CD1c-positive myeloid dendritic cell (primary cell): ENCODE measurements around the gene RUNX1.
A peak's percentile ranks its signal among the peaks of the same experiment; 100 is the strongest.

Source experiments
- DNase-seq: peaks from one replicate; pipeline ENCODE4 v3.0.0-alpha.2; 2016; ENCODE audit errors: extremely low spot score

RUNX1 gene

DNA sequence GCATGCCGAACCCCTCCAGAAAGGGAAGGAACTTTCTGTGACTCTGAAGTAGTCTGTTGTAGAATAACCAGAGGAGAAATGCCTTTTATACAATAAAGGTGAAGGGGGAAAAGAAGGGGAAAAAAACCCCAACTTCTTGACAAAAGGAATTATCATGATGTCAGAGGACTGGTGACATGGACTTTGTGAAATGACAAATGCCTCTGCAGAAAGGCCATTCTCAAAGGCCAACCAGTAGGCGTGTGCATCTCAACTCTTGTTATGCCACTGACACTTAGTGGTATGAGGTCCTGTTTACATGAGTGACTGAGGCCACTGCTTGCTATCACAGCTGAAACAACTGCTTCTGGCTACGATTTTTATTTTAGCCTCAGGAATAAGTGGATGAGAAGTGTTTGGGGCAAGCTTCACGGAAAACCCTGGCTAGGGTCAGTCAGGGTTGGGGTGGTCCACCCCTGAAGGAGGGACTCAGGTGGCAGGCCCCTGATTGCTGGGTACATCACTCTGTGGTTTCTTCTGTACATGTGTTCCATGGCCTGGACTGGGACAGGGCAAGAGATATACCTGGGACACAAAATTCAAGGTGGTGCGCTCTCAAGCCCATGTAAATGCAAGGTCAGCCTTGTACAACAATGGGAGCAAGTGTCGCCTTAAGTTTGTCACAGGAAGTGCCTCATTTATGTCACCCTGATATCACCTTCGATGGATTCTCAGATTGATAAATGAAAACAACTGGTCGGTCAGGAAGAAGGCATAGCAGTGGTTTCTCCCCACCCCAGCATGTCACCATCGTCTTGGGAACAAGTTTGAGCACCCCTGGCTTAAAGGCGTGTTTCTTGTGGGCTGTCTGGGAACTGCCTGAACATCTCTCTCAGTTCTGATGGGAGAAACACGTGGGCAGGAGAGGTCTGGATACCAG, 12.4 kb downstream of the RUNX1 start:
- DNase-seq: no peak

DNA sequence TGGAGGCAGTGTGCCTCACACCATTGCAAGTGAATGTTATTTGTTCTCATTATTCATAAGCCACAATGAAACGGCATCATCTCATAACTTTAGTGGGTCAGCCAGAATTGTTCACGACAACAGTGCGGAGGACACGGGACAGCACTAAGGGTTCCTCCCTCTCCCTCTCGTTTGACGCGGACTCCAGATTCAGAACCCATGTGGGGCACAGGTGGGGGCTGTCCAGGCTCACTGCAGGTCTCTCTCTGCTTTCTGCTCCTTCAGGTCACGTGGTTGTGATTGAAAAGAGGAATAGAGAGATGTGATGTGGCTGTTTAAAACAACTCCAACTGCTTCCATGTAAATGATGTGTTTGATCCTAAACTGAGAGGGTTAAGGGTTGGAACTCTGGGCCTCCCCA, 13.5 kb downstream of the RUNX1 start:
- DNase-seq: no peak

DNA sequence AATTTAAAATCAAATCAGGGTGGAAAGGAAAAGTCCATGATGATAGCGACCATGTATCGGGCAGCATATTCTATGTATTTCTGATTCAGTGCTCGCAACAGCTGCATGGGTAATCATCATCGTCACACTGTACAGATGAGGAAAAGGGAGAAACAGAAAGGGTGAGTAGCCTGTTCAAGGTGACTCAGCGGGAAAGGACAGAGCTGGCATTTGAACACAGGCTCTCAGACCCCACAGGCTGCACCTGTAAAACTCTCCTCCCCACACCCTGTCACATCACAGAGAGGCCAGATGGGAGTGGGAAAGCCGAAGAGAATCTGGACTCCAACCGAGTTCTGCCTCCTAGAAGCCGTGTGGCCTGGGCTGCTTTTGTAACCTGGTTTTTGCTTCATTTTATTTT, 14.0 kb downstream of the RUNX1 start:
- DNase-seq: no peak

DNA sequence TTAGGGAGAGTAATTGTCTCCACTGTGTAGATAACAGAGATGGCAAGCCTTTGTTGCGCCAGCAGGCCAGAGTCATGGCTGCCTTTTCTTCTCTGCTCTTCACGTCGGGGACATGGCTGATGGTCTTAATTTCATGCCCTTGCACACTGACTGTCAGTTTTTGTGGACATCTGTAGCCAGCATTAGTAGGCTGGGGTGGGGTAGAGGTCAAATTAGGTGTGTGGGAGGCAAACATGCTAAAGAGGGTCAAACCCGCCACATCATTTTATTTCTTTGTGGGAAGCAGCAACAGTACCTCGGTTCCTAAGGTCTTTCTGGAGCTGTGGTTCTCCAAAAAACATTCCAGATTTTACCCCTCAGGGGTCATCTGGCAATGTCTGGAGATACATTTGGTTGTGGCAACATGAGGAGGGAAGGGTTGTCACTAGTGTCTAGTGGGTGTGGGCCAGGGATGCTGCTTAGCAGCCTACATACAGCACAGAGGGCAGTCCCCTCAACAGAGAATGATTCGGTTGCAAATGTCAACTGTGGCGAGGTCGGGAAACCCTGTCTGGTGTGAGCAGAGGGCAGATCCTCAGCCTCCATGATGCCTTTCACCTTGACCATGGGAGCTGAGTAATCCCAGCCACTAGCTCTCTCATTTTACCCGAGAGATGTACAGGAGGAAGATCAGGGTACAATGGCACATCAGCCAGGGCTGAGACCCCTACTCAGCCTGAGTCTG, 14.7 kb downstream of the RUNX1 start:
- DNase-seq: no peak

DNA sequence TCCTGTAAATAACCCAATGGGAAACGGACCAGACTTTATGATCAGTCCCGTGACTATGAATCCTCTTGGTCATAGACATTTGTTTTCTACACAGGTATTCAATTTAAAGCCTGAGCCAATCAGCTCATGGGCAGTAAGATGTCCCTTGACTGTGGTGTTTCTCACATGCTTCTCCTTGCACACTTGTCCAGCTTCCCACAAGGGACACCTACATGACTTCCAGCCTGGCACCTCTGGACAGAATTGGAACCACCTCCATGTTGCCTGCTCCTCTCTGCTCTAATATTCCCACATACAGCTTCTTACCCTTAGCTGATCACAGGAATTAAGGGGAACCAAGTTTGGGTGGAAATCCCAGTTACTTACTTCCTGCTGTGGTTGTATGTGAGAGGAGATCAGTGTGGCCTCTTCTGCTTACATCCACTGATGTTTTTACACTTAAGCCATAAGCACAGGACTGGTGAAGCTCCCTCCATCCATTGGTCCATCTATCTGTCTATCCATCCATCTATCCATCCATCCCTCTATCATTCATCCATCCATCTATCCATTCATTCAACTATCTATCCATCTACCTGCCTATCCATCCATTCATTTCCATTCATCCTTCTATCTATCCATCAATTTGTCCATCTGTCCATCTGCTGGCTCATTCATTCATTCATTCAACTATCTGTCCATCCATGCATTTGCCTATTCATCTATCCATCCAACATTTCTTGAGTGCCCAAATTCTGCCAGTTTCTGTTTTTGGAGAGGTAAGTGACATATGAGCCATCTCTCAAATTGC, 16.4 kb downstream of the RUNX1 start:
- peak; percentile 27 for DNase-seq

DNA sequence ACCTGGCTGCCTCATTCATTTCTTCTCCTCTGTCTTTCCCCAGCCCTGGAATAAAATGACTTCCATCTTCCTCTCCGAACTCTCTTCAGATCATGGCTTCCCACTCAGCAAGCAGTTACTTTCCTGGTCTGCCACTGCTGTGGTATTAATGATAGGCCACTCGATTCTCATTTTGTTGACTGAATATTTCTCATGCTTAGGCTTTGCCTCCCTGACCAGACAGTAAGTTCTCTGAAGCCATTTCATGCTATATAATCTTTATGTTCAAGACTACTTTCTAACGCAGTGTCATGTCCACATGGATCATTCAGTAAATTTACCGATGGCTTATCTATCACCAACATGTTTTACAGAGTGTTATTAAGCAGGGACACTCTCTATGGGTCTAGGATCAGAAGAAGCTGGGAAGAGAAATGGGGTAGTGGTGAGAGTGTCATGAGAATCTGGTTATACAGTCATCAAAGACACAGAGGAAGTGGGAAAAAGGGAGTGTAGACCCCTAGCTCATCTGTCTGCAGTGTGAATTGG, 20.6 kb downstream of the RUNX1 start:
- DNase-seq: peak; percentile 28

DNA sequence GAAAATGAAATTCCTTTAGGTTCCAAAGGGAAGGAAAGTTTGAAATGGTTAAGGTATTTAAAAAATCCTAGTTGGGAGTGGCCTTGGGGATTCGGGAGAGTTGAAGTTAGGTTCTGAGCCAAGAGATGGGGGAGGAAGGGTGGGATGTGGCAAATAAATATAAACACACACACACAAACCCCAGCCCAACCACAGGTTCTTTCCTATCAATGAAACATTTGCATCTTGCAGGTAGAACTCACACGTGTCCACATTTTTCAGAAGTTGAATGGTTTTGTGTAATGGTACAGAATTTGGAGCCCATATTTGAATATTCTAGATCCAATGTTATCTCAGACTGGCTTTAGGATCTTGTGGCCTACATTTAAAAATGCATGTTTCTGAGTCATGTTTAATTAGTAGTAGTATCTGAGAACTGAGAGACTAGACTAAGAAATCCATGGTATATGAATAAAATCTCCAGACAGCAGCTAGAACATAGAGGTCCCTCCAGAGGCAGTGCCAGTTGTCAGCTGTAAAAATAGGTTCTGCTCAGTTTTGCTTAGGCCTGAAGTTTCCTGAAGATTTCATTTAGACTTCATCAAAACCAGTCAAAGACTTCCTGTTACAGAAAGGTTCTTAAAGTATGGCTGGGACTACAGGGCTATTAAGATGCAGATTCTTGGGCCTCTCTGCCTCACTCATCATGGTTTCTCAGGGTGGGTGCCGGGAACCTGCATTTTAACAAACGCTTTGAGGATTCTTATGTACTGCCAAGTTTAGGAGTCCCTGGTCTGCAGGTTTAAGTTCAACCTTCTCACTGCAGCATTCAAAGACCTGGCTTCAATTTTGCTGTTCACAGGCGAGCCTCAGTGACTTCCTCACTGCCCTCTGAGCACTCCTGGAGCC, 21.3 kb downstream of the RUNX1 start:
- DNase-seq: peak; percentile 4

DNA sequence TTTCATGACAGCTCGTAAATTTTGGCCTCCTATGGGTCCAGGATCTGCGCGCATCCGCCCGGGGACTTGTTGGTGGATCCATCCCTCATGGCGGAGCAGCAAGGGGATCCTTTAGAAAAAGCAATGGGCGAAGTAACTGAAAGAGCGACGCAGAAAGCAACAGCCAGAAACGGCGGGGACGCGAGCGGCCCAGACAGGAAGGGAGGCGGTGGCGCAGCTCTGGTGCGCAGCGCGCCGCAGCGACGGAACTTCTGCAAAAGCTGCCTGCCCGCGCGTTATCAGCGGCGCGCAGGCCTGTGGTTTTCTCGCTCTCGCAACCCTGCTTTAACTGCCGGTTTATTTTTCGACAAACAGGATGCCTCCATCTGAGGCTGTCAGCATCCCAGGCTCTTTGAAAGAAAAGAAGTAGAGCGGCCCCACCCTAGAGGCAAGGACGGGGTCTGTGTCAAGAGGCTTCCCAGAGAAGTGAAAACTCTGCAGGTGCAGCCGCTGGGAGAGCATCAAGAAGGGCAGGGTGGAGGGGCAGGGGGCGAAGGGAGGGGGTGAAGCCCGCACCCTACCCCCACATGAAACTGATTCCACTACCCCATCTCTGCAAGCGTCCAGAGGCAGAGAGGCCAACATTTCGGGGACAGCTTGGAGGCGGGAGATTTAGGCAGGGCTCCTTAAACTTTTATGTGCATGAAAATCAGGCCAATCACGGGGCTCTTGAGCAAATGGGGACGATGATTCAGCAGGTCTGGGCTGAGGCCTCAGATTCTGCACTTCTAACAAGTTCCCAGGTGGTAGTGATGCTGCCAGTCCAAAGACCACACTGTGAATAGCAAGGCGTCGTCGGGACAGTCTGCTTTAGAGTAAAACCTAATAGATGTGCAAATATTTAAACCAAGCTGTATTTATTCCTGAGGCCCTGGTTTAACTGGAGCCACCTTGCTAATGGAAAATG, 22.2 kb downstream of the RUNX1 start:
- DNase-seq: peak; percentile 90

DNA sequence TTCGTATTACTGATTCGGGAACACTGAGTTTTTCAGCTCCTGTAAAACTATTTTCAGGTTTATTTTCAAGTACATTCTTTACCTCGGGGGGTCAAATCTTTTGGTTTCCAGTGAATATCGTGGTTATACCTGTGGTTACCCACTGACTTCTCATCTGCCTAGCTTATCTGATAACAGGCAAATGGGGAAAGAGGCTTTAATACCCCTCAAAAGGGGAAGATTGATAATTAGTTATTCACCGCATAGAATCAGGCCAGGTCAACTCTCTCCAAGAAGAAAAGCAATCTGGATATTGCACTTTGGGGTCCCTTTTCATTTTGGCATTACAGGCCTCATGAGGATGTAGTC, 23.0 kb downstream of the RUNX1 start:
- peak; percentile 13 for DNase-seq

DNA sequence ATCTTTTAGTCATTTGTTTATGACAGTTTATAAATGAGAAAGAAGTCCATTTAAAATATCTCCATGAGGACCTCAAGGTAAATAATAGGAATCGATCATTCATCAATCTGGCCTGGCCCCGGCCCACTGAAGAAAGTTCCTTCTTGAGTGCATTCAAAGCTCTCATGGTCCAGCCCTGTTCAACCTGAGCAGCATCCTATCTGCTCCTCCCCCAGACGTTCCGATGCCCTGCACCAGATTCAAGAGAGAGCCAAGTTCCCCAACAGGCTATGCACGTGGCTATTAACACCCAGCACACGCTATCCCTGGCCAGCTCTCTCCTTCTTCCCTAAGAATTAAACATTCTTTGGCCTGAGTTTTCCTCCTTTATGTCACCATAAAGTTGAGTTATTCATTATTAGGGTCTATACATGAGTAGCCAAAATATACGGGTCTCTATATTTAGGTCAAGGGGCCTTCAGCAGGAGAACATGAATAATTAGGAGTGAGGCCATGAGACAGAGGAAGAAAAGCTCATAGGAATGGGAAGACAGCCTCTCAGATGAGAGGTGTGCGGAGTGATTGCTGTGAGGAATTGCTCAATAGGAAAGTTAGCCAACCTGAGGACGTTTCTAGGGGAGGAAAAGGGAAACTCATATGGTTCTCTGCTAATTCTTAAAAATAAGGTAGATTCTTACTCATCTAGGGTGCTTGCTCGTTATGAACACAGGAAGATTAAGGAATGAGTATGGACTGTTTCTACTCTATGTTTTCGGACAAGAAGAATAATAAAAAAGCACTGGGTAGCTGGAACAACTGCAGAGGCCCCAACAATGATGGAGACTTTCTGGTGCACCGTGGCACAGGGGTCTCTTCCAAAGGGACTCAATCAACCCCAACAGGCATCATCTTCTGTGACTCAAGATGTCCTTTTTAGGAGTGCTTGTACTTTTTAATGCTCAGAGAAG, 23.6 kb downstream of the RUNX1 start:
- DNase-seq: peak; percentile 59

DNA sequence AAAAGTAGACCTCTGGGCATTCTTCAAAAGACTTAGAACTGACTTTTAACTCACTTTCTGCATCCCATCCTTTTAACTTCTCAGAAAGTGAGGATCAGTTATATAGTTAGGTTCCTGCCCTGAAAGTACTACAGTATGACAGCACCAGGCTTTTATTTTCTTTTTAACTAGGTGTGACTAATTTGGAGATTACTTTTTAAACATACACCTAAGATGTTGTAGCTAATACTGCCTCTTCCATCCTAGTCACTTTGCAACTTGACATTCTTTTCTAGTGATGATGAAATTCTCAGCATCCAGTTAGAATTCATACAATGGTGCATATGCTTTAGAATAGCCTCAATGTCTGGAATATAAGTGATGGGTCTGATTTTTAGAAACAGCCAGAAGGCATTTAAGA, 24.6 kb downstream of the RUNX1 start:
- no peak for DNase-seq

DNA sequence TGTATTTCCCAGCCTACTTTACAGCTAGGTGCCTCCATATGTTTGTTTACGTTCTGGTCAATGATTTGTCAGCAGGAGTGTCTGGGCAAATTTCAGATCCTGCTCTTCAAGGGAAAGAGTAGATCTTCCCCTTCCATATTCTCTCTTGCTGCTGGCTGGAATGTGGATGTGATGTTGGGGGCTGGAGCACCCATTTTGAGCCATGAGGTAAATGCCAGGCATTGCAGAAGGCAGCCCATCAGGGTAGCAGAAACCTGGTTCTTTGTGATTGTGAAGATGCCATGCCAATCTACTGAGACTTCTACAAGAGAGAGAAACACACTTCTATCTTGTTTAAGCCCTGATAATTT, 25.1 kb downstream of the RUNX1 start:
- DNase-seq: no peak

DNA sequence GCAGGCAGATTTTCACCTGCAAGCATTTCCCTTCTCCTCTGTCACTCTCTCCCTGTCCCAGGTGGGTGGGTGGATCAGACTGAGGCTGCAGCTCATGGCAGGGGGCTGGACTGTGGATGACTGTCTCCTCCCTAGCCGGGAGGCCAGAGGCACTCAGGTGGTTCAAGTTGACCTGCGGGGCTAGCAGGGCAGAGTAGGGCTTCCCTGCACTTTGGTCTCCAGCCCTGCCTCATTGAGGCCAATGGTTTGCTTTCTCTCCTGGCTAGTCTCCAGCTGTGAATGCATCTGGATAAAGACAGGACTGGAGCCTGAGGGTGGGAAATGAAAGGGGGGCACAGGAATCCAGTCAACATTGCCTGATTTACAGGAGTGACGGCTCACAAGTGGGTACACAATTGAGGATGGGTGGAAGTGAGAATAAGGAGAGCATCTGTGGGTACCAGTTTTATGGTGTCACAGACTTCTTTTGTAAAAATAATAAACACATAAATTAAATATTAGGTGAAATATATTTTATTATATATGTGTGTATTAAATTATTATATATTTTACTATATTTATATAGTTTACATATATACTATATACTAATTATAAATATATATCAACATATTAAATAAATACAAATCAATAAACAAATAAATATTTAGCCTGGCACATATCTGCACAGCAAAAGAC, 25.6 kb downstream of the RUNX1 start:
- DNase-seq: no peak

DNA sequence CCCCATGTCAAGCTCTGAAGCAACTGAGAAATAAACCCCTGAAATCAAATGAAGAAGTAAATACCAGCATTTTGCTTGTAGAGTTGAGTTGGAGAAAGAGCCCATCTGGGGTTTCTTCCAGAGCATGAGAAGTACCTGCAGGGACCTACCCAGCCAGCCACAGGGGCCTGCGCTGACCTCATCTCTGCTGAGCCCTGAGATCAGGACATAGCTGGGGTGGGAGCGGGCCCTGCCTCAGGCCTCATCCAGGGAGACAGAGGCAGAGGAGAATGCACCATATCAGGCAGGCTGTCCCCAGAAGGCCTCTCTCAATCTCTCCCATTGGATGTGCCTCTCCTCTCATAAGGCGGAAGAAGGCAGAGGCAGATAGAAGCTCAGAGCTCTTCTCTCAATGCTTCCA, 27.6 kb downstream of the RUNX1 start:
- DNase-seq: no peak

DNA sequence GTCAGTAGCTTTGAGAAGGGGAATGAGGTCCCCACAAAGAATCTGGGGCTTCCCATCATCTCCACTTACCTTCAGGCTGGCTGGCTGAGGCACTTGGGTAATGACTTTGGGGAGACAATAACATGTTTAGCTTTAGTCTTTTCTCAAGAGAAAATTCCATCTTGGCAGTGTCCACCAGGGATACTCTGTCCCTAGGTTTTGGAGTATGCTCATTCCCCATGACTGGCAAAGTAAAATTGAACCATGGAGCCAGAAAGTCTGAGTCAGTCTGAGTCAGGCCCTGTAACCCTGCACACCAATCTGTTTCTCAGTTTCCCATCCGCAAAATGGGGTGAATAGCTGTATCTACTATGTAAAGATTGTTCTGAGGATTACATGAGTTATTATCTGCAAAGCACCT, 28.2 kb downstream of the RUNX1 start:
- no peak for DNase-seq

DNA sequence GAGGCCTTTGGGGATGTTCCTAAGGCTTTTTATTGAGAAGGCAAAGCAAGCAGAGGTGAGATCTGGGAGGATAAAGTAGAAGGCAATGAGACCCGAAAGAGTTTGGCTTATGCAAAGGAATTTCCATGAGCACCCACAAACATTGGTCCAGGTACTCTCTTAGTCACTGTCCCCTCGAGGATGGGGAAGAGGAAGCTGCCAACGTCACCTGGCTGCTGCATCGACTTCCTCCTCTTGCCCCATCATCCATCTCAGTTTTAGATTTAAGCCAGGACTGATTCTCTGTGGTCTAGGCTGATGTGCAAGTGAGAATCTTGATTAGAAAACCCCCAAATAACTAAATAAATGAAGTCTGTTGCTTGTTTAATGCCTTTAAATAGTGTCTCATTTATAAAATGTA, 28.7 kb downstream of the RUNX1 start:
- no peak for DNase-seq

DNA sequence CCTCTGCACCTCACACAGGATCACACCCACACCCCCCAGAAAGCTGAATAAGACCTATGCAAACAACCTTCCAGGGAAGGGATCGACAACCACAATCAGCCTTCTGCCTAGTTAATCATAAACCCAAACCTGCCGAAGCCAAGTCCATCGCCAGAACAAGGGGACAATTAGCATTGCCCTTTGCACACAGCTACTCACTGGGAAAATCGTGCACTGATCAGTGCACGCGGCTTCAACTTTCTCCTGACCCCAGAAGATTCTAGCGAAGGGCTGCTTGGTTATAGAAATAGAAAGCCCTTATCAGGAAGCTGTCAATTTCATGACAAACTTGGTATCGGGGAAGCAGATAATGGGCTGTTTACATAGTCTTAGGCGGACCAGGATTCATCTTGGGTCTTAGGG, 29.5 kb downstream of the RUNX1 start:
- DNase-seq: no peak

DNA sequence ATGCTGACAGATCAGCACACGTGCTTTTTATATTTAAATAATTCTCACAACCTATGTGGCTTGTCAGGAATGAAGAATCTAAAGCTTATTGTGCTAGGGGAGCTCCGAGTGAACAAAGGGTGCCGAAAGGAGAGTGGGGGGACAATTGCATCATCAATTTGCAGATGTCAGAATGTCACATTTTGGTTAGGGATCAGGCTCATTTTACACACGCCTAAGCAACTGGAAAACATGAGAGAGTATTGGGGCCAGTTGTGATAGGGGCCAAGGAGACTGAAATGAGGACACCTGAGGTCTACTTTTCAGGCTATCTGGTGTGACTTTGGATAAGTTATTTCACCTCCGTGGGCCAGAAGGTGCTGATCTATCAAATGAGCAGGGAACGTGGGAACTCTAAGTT, 31.8 kb downstream of the RUNX1 start:
- DNase-seq: no peak
